GM10266 (cell line): ENCODE measurements around the gene HIVEP3.
A peak's percentile ranks its signal among the peaks of the same experiment; 100 is the strongest.

Experiments used
- DNase-seq: peaks from one replicate; pipeline ENCODE4 v3.0.0; 2012; ENCODE audit errors: extremely low spot score
- TF ChIP-seq, protein P1 (sequence below): IDR thresholded peaks from 2 replicates; pipeline ENCODE4 v1.5.1; 2012; ENCODE audit warnings: mild to moderate bottlenecking, low read depth; ENCODE audit not compliant: control insufficient read depth, insufficient read depth; ENCODE audit errors: missing control alignments

The HIVEP3 gene

GRCh38 chr1:41752514-41753170 is 166.1 kb downstream of the HIVEP3 start:
- DNase-seq: no peak

DNA sequence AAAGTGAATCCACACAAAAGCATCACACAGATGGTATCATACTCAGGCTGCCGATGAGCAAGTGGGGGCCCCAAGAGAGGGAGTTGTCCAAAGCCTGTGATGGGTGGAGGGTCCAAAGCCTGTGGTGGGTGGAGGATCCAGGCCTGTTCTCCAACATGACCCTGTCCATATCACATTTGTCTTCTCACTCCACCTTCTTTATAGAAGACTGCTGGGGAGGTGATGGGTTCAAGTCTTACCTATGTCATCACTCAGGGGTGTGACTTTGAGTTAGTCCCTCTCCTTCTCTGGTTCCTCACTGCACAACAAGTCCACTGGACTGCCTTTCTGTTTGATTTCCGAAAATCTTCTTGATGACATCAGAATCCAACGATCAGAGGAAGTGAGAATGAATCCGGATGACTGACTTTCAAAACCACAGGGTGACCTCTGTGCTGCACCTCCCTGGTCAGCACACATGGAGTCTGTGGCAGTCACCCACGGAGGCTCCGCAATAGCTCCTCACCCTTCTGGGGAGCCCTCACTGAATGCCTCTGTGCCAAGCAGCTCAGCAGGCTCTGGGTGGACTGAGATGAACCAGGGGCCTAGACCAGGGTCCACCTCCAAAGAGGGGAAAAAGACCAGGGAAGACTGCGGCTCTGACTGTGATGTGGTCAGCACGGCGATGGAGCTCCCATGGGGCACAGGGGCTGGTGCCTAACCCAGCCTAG is 166.8 kb downstream of the HIVEP3 start:
- TF ChIP-seq, protein P1, sequence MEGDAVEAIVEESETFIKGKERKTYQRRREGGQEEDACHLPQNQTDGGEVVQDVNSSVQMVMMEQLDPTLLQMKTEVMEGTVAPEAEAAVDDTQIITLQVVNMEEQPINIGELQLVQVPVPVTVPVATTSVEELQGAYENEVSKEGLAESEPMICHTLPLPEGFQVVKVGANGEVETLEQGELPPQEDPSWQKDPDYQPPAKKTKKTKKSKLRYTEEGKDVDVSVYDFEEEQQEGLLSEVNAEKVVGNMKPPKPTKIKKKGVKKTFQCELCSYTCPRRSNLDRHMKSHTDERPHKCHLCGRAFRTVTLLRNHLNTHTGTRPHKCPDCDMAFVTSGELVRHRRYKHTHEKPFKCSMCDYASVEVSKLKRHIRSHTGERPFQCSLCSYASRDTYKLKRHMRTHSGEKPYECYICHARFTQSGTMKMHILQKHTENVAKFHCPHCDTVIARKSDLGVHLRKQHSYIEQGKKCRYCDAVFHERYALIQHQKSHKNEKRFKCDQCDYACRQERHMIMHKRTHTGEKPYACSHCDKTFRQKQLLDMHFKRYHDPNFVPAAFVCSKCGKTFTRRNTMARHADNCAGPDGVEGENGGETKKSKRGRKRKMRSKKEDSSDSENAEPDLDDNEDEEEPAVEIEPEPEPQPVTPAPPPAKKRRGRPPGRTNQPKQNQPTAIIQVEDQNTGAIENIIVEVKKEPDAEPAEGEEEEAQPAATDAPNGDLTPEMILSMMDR: no peak
- DNase-seq: peak; percentile 57

More at GRCh38 chr1:41752514-41753170, 166.1 kb downstream of the HIVEP3 start:
- TF ChIP-seq, protein P1: no peak

DNA sequence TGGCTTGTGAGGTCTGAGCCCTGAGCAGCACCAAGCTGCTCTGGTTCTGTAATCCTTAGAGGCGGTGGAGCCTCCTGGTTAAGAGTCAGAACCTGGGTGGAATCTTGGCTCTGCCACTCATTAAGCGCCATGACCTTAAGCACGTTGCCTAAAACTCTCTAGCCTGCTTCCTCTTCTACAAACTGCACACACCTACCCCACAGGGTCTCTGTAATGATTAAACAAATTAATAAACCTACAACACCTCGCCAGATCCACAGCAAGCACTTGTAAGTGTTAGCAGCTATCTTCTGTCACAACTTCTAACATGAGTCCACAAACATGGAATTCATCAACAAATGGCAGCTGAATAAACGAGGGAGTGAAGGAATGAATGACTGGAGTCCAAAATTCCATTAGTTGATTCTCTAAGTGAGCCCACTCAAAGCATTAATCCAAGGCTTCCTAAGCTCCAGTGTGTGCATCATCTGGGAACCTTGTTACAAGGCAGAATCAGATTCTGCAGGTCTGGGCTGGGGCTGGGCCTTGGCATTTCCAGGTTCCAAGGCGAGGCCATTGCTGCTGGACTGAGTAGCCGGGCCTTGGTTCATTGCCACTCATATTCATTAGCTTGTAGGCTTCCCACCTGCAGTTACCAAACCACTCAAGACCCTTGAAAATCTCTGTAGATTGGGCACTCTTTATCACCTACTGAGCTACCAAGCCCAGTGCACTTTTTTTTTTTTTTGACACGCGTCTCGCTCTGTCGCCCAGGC is 168.6 kb downstream of the HIVEP3 start:
- TF ChIP-seq, protein P1: no peak
- DNase-seq: no peak

- TF ChIP-seq, protein P1: no peak
- peak; percentile 46 for DNase-seq
Observed at GRCh38 chr1:41745022-41745421, 173.7 kb downstream of the HIVEP3 start.

DNA sequence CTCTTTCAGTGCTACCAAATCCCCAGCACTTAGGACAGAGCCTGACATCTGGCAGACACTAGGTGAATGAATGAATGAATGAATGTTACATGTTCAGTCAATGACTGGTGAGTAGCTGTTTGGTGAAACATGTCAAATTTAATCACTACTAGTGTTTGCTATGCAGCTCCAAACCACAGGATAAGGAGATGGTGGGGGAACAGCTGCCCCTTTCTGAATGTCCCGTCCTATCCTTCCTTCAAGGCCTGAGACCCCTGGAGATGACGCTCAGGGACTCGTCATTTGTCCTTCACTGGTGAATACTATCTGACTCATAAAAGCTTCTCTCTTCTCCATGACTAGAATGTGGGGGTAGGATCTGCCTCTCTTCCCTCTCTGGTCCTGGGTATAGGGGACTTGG is 175.4 kb downstream of the HIVEP3 start:
- no peak for DNase-seq
- TF ChIP-seq, protein P1: no peak

DNA sequence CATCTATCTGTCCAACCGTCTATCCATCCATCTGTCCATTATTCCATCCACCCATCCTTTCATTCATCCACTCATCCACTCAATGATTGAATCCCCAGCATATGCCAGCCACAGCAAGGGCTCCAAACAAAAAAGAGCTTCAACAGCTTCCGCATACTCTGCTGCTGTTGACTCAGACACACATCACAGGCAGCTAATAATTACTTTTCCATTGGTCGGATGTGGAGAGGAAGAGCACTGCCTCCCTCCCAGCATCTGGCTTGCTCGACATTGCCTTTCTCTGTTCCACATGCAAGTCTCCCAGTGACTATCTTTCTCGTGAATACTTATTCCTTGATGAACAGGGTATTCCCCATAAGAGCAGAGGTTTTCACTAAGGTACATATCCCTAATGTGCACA is 176.5 kb downstream of the HIVEP3 start:
- TF ChIP-seq, protein P1: no peak
- no peak for DNase-seq
